ENCODE data around the gene ITFG2. TPM values are rescaled to one million over a fixed set of nuclear protein-coding genes. Genes with fewer than 3 reads are reported as not detected.

ITFG2 gene
- total and polyA plus RNA-seq, 9 of the 15 experiments (the other 6 are each of a cell fraction or from before 2014, with no cell fraction given): 15.0 to 22.8 (median 19.4) TPM

GRCh38 chr12:2773199-2773875, 39.1 kb upstream of the ITFG2 start (continued):
- TF ChIP-seq ARID3A (IDR thresholded peaks at IDR 0.05; ENCODE audit: borderline replicate concordance, low read depth, low read length) (no peak), KLF16 (IDR thresholded peaks at IDR 0.05) (no peak), ASH1L (IDR thresholded peaks at IDR 0.05; ENCODE audit: borderline replicate concordance, low read depth, partially characterized antibody) (no peak), CHD7 (IDR thresholded peaks at IDR 0.05; ENCODE audit: low read depth, low read length) (no peak), NR1H2 (CRISPR knock-in tag; IDR thresholded peaks at IDR 0.05) (no peak), TOE1 (IDR thresholded peaks at IDR 0.05; ENCODE audit: borderline replicate concordance) (no peak), TOE1 (CRISPR knock-in tag; IDR thresholded peaks at IDR 0.05; ENCODE audit: borderline replicate concordance, low read depth) (no peak), MCM2 (IDR thresholded peaks at IDR 0.05; ENCODE audit: low read depth) (no peak), MLX (CRISPR knock-in tag; conservative IDR thresholded peaks at IDR 0.05) (no peak)

Data from K562 (cell line).